ENCODE results near the gene CRABP2.

GRCh38 chr1:156728599-156729462 is 23.4 kb upstream of the CRABP2 start, which contains the start of gene ISG20L2:
- no peak for TF ChIP-seq CTCF (IDR thresholded peaks at IDR 0.05)
- no peak for TF ChIP-seq ZC3H11A (IDR thresholded peaks at IDR 0.05)
- TF ChIP-seq MAZ (IDR thresholded peaks at IDR 0.05; ENCODE audit: borderline replicate concordance, low read depth, low read length), result peak; percentile 76; the same call in 1 of the 2 replicates
- TF ChIP-seq BHLHE40 (IDR thresholded peaks at IDR 0.05; ENCODE audit: low read depth, low read length), result peak; percentile 95
